ENCODE measurements around the gene KDELR3. TPM values are rescaled to one million over a fixed set of nuclear protein-coding genes. Genes with fewer than 3 reads are reported as not detected.

KDELR3 gene
- not detected for total RNA-seq

- DNase-seq = no peak
These were observed at the start of gene KDELR3 for GRCh38 chr22:38467904-38468442. Gene KDELR3, plus strand, starts transcription at chr22:38468096. Its CDS starts 138 bp downstream, at chr22:38468234.

GRCh38 chr22:38418589-38418988 is 49.3 kb upstream of the KDELR3 start:
- DNase-seq = no peak

GRCh38 chr22:38419121-38419857 is 48.6 kb upstream of the KDELR3 start:
- no peak for DNase-seq

- DNase-seq = no peak
These were observed 48.1 kb upstream of the KDELR3 start for GRCh38 chr22:38419858-38420160.

GRCh38 chr22:38420734-38421133 is 47.2 kb upstream of the KDELR3 start:
- DNase-seq = no peak

- no peak for DNase-seq
These were observed 45.0 kb upstream of the KDELR3 start for GRCh38 chr22:38422611-38423511.

- no peak for DNase-seq
These were observed 44.1 kb upstream of the KDELR3 start for GRCh38 chr22:38423512-38424503.

DNA sequence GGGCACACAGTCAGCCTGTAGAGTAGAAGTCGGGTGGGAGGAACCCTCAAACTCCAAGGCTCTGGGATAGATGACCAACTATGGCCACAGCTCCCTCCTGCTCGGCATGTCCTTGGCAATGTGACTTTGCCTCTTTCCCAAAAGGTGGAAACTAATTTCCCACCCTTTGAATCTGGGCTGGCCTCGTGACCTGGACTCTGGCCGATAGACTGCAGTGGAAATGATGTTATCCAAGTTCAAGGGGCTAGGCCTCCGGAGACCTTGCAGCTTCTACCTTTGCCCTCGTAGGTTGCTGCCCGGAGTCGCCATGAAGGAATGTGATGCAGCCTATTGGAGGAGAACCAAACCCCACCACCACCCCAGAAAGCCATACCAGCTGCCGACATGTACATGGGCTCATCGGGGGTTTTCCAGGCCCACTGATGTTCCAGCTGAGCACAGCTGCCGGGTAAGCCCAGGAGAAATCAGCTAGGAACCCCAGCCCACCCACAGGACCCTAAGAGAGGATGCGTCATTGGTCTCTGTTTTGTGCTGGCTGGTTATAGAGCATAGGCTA is 43.3 kb upstream of the KDELR3 start:
- no peak for DNase-seq

DNA sequence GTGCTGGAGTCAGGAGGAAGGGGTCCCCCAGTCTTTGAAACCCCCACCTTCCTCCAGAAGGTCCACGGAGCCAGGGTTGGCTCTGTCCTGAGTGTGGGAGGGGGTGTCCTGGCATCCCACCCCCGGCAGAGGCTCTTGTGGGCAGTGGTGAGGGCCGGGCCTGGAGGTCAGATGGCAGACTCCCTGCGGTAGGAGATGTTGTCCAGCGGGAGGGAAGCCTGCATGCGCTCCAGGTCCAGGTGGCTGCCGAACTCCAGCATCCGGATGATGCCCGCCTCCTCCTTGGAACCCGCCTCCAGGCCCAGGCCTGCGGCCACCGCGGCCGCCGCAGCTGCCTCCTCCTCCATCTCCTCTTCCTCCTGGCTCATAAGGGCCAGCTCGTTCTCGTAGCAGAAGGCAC is 41.3 kb upstream of the KDELR3 start:
- no peak for DNase-seq

- no peak for DNase-seq
These were observed 40.4 kb upstream of the KDELR3 start for GRCh38 chr22:38427465-38427864.

GRCh38 chr22:38427940-38428339 is 40.0 kb upstream of the KDELR3 start:
- no peak for DNase-seq

- DNase-seq = no peak
These were observed 39.2 kb upstream of the KDELR3 start for GRCh38 chr22:38428714-38429113.

GRCh38 chr22:38429499-38430068 is 38.3 kb upstream of the KDELR3 start:
- no peak for DNase-seq

- no peak for DNase-seq
These were observed 36.5 kb upstream of the KDELR3 start for GRCh38 chr22:38431266-38432010.

GRCh38 chr22:38432264-38432663 is 35.6 kb upstream of the KDELR3 start:
- no peak for DNase-seq

DNA sequence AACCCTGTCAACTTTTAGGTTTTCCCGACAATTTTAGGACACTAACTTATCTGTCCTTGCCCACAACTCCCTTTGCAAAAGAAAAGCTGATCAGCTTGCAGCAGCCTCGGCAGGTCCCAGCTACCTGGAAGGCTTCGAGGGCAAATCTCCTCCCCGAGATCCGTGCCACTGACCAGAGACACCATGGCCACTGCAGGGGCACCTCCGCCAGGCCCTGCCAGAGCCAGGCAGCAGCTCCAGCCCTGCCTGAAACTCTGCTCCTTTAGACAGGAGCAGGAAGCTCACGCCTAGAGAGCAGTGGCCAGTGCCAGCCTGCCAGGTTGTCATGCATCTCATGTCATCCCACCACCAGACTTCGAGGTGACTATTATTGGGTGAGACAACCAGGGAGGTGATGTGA is 34.0 kb upstream of the KDELR3 start:
- DNase-seq = no peak

- no peak for DNase-seq
These were observed 32.9 kb upstream of the KDELR3 start for GRCh38 chr22:38435010-38435409.

DNA sequence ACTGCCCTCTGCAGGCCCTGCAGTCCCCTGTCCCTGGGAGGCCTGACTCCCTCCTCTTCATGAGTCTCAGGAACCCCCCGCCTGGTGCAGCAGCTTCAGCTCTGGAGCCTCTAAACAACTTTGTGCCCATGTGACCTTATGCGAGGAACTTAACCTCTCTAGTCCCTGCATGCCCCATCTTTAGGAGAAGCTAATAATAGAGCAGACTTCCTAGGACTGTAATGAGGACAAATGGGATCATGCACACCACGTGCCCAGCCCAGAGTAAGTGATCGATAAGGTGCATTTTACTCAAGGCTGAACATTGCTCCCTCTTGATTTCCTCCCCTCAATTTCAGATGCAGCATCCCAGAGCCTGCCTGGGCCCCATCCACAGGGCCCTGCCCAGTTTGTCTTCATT is 31.9 kb upstream of the KDELR3 start:
- DNase-seq = no peak

GRCh38 chr22:38436629-38437395 is 31.1 kb upstream of the KDELR3 start:
- no peak for DNase-seq

DNA sequence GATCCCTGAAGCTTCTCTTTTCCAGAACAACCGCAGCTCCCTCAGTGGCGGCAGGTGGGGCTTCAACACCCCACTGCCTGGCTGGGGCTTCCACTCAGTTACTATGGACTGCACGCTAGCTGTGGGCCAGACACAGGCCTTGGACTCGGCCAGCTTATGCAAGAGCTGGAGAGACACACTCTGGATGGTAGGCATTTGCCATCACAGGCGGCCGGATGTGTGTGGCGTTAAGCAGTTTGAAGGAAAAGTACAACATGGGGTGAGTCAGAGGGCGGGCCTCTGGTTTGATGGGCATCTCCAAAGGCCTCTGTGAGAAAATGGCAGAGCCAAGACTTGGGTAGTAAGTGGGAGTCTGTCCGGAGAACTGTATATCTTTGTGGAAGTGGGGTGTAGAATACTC is 30.5 kb upstream of the KDELR3 start:
- DNase-seq = no peak

All from effector CD4-positive, alpha-beta T cell (primary cell).